Tibial artery (tissue), 4 donors: ENCODE results near the gene DYNLT1.
"Not testable (repeated sequence)": the region's sequence is repeated elsewhere in the genome, so short reads cannot be mapped to it uniquely, and the experiment has no call there.

Experiments
- DNase-seq, 2 donors: peaks; one replicate each; pipeline ENCODE4 v3.0.0-alpha.2; 2019
- H3K27ac ChIP-seq, 2 donors: fragments of 200-600 bp; sonication (generic) in 1 of 2; 1 replicate in 1 of 2; 2 replicates in 1 of 2; pipeline ENCODE4 v1.5.1; 2018 to 2019; ENCODE audit warnings: mild to moderate bottlenecking in 1 of 2
- H3K27me3 ChIP-seq, 2 donors: fragments of 200-600 bp; sonication (generic) in 1 of 2; one replicate each; pipeline versions ENCODE4 v1.5.1 to v1.6.0; 2016 to 2019
- H3K36me3 ChIP-seq, 3 donors: fragments of 200-600 bp; sonication (generic) in 2 of 3; one replicate each; pipeline ENCODE4 v1.5.1; 2016 to 2019; ENCODE audit warnings: mild to moderate bottlenecking in 2 of 3
- H3K4me1 ChIP-seq, 4 donors: fragments of 200-600 bp; sonication (generic) in 2 of 4; 1 replicate in 3 of 4; 2 replicates in 1 of 4; pipeline ENCODE4 v1.5.1; 2016 to 2019
- H3K4me3 ChIP-seq, 2 donors: fragments of 200-600 bp; sonication (generic) in 1 of 2; 1 replicate in 1 of 2; 2 replicates in 1 of 2; pipeline ENCODE4 v1.5.1; 2018 to 2019; ENCODE audit warnings: mild to moderate bottlenecking in 2 of 2
- H3K9me3 ChIP-seq, 3 donors: fragments of 200-600 bp; sonication (generic) in 1 of 3; one replicate each; pipeline ENCODE4 v1.5.1; 2016 to 2019
- intact Hi-C: fragments of 100-400 bp; cut with DNase I; formaldehyde crosslinking; loops from one replicate; pipeline ENCODE4 v1.15.0; 2023; ENCODE audit warnings: low total_unique reads
- TF ChIP-seq, protein P1 (sequence below), 2 experiments: fragments of 200-600 bp in 1 of 2; fragments of 450-650 bp in 1 of 2; IDR thresholded peaks; one replicate each; pipeline ENCODE4 v1.5.1; 2017 to 2019; ENCODE audit warnings: antibody characterized with exemption in 2 of 2, mild to moderate bottlenecking in 1 of 2, moderate library complexity in 1 of 2

Gene DYNLT1

DNA sequence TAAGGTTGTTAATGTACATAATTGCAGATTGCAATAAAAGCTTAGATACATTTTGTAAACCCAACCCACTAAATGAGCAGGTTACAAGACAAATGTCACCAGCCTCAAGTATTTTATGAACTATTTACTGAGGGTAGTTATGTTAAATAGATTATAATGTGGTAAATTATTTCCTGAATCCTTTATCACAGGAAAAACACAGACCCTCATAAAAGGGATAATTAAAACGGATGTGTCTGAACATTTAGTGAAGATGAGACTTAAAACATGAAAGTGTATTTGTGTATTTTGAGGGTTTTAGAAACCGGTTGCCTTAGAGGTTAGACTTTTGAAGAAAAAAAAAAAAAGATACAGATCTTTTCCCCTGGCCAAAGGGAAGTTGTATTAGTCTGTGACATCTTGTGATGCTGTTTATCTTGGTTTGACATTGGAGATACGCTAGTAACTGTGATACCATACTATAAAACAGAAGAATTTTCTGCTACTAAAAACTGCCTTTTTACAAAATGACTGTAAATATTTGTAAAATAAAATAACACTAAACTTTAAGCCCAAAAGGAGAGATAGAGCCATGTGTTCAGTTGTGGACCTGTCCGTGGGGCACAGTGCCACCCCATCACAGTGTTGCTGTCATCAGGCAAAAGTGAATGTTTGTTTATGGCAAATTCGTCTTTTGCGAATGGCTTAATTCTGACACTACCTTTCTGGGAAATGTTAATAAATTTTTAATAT lies 9.7 kb downstream of the DYNLT1 start:
- DNase-seq, result peak in 1 of 2 donors; percentile 61
- peaks cover 18 to 31% (median 21%) of the 10 kb centered on the region in 3 donors for H3K36me3 ChIP-seq

DNA sequence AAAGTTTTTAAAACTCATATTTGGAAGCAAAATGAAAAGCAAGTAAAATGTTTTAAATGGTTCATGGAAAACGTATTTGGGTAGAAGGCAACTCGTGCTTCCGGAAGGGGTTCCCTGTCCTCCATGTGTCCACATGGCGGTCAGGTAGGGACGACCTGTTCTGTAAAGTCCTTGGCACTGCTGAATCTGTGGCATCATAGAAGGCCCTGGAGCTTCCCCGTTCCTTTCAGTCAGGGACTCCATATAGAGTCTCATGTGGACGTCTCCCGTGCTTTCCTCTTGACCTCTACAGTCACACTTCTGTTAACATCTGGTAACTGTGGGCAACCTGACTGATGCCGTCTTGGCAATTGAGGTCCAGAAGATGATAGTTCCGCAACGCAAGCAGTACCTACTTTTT lies 11.4 kb downstream of the DYNLT1 start:
- H3K4me3 ChIP-seq, result peak overlapping the region; percentile 51 to 59
- H3K36me3 ChIP-seq, result peaks cover 18 to 44% (median 21%) of the 10 kb centered on the region in 3 donors
- intact Hi-C loops, result no loop called here
- no peaks in the 10 kb centered on the region for H3K9me3 ChIP-seq
- DNase-seq, result peak in 1 of 2 donors; percentile 67
- TF ChIP-seq, protein P1, sequence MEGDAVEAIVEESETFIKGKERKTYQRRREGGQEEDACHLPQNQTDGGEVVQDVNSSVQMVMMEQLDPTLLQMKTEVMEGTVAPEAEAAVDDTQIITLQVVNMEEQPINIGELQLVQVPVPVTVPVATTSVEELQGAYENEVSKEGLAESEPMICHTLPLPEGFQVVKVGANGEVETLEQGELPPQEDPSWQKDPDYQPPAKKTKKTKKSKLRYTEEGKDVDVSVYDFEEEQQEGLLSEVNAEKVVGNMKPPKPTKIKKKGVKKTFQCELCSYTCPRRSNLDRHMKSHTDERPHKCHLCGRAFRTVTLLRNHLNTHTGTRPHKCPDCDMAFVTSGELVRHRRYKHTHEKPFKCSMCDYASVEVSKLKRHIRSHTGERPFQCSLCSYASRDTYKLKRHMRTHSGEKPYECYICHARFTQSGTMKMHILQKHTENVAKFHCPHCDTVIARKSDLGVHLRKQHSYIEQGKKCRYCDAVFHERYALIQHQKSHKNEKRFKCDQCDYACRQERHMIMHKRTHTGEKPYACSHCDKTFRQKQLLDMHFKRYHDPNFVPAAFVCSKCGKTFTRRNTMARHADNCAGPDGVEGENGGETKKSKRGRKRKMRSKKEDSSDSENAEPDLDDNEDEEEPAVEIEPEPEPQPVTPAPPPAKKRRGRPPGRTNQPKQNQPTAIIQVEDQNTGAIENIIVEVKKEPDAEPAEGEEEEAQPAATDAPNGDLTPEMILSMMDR (IDR thresholded peaks at IDR 0.05), result no peak
- peaks cover 0 to 31% (median 13%) of the 10 kb centered on the region in 4 donors for H3K4me1 ChIP-seq
- peak overlapping the region; percentile 94 for H3K27ac ChIP-seq
- H3K27me3 ChIP-seq, result no peaks in the 10 kb centered on the region

More for the DNA sequence above, 9.7 kb downstream of the DYNLT1 start:
- peak overlapping the region in 1 of 2 donors; percentile 51 for H3K4me3 ChIP-seq
- H3K9me3 ChIP-seq, result no peaks in the 10 kb centered on the region
- peak overlapping the region; percentile 46 to 94 for H3K27ac ChIP-seq
- TF ChIP-seq, protein P1 (IDR thresholded peaks at IDR 0.05), result no peak
- H3K27me3 ChIP-seq, result no peaks in the 10 kb centered on the region
- intact Hi-C loops, result no loop called here
- peaks cover 0 to 46% (median 15%) of the 10 kb centered on the region in 4 donors for H3K4me1 ChIP-seq

DNA sequence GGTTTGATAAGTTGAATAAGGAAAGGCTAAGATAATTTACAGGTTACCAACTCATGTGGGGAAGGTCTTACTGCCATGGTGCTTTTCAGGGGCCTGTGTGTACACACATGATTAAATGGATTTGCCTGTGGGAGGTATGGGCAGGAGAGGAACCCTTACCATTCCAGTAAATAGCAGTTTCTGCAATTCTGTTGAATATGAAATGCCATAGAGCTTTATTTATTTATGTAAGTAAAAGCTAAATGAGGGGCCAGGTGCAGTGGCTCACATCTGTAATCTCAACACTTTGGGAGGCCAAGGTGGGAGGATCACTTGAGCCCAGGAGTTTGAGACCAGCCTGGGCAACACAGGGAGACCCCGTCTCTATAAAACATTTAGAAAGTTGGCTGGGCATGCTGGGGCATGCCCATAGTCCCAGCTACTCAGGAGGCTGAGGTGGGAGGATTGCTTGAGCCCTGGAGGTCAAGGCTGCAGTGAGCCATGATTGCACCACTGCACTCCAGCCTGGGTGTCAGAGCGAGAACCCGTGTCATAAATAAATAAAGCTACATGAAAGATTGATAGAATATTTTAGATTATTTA lies 11.9 kb downstream of the DYNLT1 start:
- peak in 1 of 2 donors; percentile 59 for DNase-seq
- intact Hi-C loops, H3K9me3 ChIP-seq, H3K27me3 ChIP-seq: not testable (repeated sequence)
- Histone ChIP-seq H3K27ac (peak overlapping the region; percentile 94), H3K36me3 (peaks cover 16 to 48% (median 20%) of the 10 kb centered on the region in 3 donors), H3K4me1 (peaks cover 0 to 32% (median 13%) of the 10 kb centered on the region in 4 donors), H3K4me3 (peak overlapping the region; percentile 51 to 59)

DNA sequence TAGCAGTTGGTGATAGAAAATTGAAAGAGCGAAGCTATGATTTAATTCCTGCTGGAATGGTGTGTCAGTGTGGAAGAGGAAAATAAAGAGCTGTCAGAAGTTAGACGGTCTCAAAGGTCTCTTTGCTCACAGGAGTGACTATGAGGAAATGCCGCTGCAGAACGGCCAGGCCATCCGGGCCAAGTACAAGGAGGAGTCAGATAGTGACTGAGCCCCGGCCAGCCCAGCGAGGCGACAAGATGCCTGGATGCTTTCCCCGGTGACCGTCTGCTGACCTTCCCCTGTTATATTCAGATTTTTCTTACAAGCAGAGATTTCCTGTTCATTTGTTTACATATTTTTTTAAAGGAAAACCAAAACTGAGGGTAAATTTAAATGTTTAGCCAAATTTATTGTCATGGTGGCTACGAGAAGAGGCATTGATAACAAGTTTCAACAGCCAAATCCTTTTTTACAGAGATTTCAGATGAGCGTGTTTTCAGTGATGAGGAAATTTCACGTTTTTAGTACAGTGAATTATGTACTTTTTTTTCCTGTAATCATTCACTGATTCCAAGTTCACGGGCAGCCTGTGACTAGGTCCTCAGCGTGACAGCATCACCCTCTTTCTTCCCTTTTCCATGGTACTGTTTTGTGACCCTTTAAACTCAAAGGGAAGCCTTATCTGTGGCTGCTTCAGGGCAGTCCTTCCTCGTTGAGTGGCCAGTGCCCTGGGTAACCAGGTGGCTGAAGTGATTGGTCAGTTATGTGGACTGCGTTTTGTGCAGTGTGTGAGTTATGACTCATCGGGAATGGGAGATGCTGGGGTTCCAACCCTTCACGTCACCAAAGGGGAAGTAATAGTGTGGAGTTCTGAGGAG lies 12.6 kb downstream of the DYNLT1 start:
- TF ChIP-seq, protein P1 (IDR thresholded peaks at IDR 0.05), result no peak
- Histone ChIP-seq H3K4me3 (peak overlapping the region; percentile 51 to 59), H3K9me3 (no peaks in the 10 kb centered on the region), H3K27ac (peak overlapping the region; percentile 94), H3K36me3 (peaks cover 9 to 48% (median 13%) of the 10 kb centered on the region in 3 donors), H3K4me1 (peaks cover 0 to 39% (median 19%) of the 10 kb centered on the region in 4 donors), H3K27me3 (no peaks in the 10 kb centered on the region)
- peak; percentile 85 to 88 for DNase-seq
- intact Hi-C loops, result no loop called here

DNA sequence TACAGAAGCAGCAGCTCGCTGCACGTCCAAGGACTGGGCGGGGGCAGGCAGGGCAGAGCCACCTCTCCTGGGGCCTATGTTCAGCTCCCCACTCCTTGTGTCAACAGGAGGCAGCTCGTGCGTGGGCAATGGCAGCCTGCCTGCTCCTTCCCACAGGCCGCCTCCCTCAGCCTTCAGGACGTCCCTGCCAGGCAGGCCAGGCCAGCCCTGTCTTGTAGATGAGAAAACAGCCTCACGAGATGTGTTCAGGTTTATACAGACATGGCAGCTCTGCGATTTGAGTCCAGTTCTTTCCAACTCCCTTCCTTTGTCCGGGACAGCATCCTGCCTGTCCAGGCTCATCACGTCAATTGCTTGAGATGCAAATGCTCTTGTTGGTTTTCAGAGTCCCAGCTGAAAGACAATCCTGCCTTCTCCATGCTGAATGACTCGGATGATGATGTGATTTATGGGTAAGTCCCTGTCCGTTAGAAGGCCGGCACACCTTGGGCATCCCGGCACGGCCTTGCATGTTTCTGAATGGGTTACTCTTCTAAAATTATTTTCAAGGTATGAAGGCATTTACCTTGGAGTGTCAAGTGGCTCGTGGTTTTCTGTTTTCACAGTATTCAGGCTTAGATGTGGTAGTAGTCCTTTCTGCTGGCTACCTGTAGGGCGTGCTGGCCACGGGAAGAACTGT lies 13.5 kb downstream of the DYNLT1 start:
- peak overlapping the region; percentile 51 to 59 for H3K4me3 ChIP-seq
- peaks cover 0 to 46% (median 25%) of the 10 kb centered on the region in 4 donors for H3K4me1 ChIP-seq
- H3K27me3 ChIP-seq, result no peaks in the 10 kb centered on the region
- H3K36me3 ChIP-seq, result peaks cover under 1 to 42% (median 5%) of the 10 kb centered on the region in 3 donors
- peak overlapping the region; percentile 94 for H3K27ac ChIP-seq
- intact Hi-C loops, result no loop called here
- TF ChIP-seq, protein P1 (IDR thresholded peaks at IDR 0.05), result peak in 1 of 2 experiments; percentile 3
- peak; percentile 87 to 98 for DNase-seq
- H3K9me3 ChIP-seq, result no peaks in the 10 kb centered on the region
